ENCODE data around the gene ZNF773.
"Not testable (repeated sequence)": the region's sequence is repeated elsewhere in the genome, so short reads cannot be mapped to it uniquely, and the experiment has no call there.

ZNF773 gene

GRCh38 chr19:57499332-57499679, 432 bp upstream of the ZNF773 start:
- H3K79me1 ChIP-seq (replicated peaks; ENCODE audit: low read length, poor library complexity, severe bottlenecking): peaks cover 27% of the 10 kb centered on the region
- peak; percentile 11 for DNase-seq
- H3K27me3 ChIP-seq (ENCODE audit: control insufficient read depth in 1 of 2, insufficient read depth in 1 of 2, low read length in 2 of 2); H2BK12ac ChIP-seq (ENCODE audit: low read length in 2 of 2); H2BK120ac ChIP-seq (ENCODE audit: low read depth, low read length); H3K14ac ChIP-seq (ENCODE audit: low read length in 2 of 2); H3K4me2 ChIP-seq (ENCODE audit: low read length, poor library complexity, severe bottlenecking); H2AFZ ChIP-seq (ENCODE audit: low read depth, low read length); H2AK5ac ChIP-seq (ENCODE audit: low read length, severe bottlenecking); H2BK5ac ChIP-seq (ENCODE audit: low read depth, low read length, poor library complexity, severe bottlenecking); H3K4ac ChIP-seq (ENCODE audit: low read depth in 1 of 2, low read length in 2 of 2); H3K27ac ChIP-seq (ENCODE audit: low read length, poor library complexity, severe bottlenecking); H3K18ac ChIP-seq (ENCODE audit: low read depth in 1 of 2, low read length in 2 of 2); H3K23ac ChIP-seq (ENCODE audit: low read length in 2 of 2); H4K91ac ChIP-seq (ENCODE audit: low read length); H3K4me1 ChIP-seq (ENCODE audit: control insufficient read depth, insufficient read depth, low read depth, low read length); H4K8ac ChIP-seq (ENCODE audit: low read length); H2BK15ac ChIP-seq (ENCODE audit: low read depth, poor library complexity, severe bottlenecking); H3K9ac ChIP-seq (ENCODE audit: low read length): not testable (repeated sequence)
- peaks cover 13% of the 10 kb centered on the region for H3K9me3 ChIP-seq (ENCODE audit: control insufficient read depth, low read length)
- H3K4me3 ChIP-seq (ENCODE audit: insufficient read depth in 1 of 2, low read depth in 1 of 2, low read length in 2 of 2): peak overlapping the region in 1 of 2 experiments; percentile 86
- peaks cover 18 to 25% of the 10 kb centered on the region in 2 experiments for H3K36me3 ChIP-seq (ENCODE audit: control insufficient read depth in 1 of 2, insufficient read depth in 2 of 2, low read depth in 1 of 2, low read length in 2 of 2)

- not testable (repeated sequence) for H3K27ac ChIP-seq (ENCODE audit: low read length, poor library complexity, severe bottlenecking); H3K4ac ChIP-seq (ENCODE audit: low read depth in 1 of 2, low read length in 2 of 2); H2BK5ac ChIP-seq (ENCODE audit: low read depth, low read length, poor library complexity, severe bottlenecking); H2BK120ac ChIP-seq (ENCODE audit: low read depth, low read length); H3K23ac ChIP-seq (ENCODE audit: low read length in 2 of 2); H2BK15ac ChIP-seq (ENCODE audit: low read depth, poor library complexity, severe bottlenecking); H3K9me3 ChIP-seq (ENCODE audit: control insufficient read depth, low read length); H2AFZ ChIP-seq (ENCODE audit: low read depth, low read length); H3K4me1 ChIP-seq (ENCODE audit: control insufficient read depth, insufficient read depth, low read depth, low read length); H3K18ac ChIP-seq (ENCODE audit: low read depth in 1 of 2, low read length in 2 of 2); H2BK12ac ChIP-seq (ENCODE audit: low read length in 2 of 2); H4K91ac ChIP-seq (ENCODE audit: low read length); H3K27me3 ChIP-seq (ENCODE audit: control insufficient read depth in 1 of 2, insufficient read depth in 1 of 2, low read length in 2 of 2); H4K8ac ChIP-seq (ENCODE audit: low read length); H2AK5ac ChIP-seq (ENCODE audit: low read length, severe bottlenecking)
- Histone ChIP-seq H3K36me3 (ENCODE audit: control insufficient read depth in 1 of 2, insufficient read depth in 2 of 2, low read depth in 1 of 2, low read length in 2 of 2) (peaks cover 26 to 27% of the 10 kb centered on the region in 2 experiments), H3K4me2 (ENCODE audit: low read length, poor library complexity, severe bottlenecking) (peak overlapping the region; percentile 75), H3K79me1 (replicated peaks; ENCODE audit: low read length, poor library complexity, severe bottlenecking) (peaks cover 29% of the 10 kb centered on the region), H3K9ac (ENCODE audit: low read length) (peak overlapping the region; percentile 87), H3K14ac (ENCODE audit: low read length in 2 of 2) (peak overlapping the region in 1 of 2 experiments; percentile 41), H3K4me3 (ENCODE audit: insufficient read depth in 1 of 2, low read depth in 1 of 2, low read length in 2 of 2) (peak overlapping the region in 1 of 2 experiments; percentile 78)
- 19% methylated on average over 2 of the region's 4 CpGs for WGBS
- peak; percentile 43 for DNase-seq
Measured at GRCh38 chr19:57500400-57500799, 662 bp downstream of the ZNF773 start.

- Histone ChIP-seq H3K18ac (ENCODE audit: low read depth in 1 of 2, low read length in 2 of 2) (no peak overlapping the region), H3K4ac (ENCODE audit: low read depth in 1 of 2, low read length in 2 of 2) (no peak overlapping the region), H2AFZ (ENCODE audit: low read depth, low read length) (no peak overlapping the region), H2BK120ac (ENCODE audit: low read depth, low read length) (no peak overlapping the region), H3K27me3 (ENCODE audit: control insufficient read depth in 1 of 2, insufficient read depth in 1 of 2, low read length in 2 of 2) (no peaks in the 10 kb centered on the region), H4K91ac (ENCODE audit: low read length) (no peak overlapping the region), H3K79me1 (replicated peaks; ENCODE audit: low read length, poor library complexity, severe bottlenecking) (peaks cover 27% of the 10 kb centered on the region), H2BK15ac (ENCODE audit: low read depth, poor library complexity, severe bottlenecking) (no peak overlapping the region), H3K9me3 (ENCODE audit: control insufficient read depth, low read length) (peaks cover 45% of the 10 kb centered on the region), H2BK12ac (ENCODE audit: low read length in 2 of 2) (no peak overlapping the region), H3K4me3 (ENCODE audit: insufficient read depth in 1 of 2, low read depth in 1 of 2, low read length in 2 of 2) (no peak overlapping the region), H4K8ac (ENCODE audit: low read length) (no peak overlapping the region), H2AK5ac (ENCODE audit: low read length, severe bottlenecking) (no peak overlapping the region), H3K27ac (ENCODE audit: low read length, poor library complexity, severe bottlenecking) (no peak overlapping the region), H3K14ac (ENCODE audit: low read length in 2 of 2) (no peak overlapping the region), H3K36me3 (ENCODE audit: control insufficient read depth in 1 of 2, insufficient read depth in 2 of 2, low read depth in 1 of 2, low read length in 2 of 2) (peaks cover 49 to 71% of the 10 kb centered on the region in 2 experiments), H2BK5ac (ENCODE audit: low read depth, low read length, poor library complexity, severe bottlenecking) (no peak overlapping the region), H3K4me2 (ENCODE audit: low read length, poor library complexity, severe bottlenecking) (no peak overlapping the region), H3K9ac (ENCODE audit: low read length) (no peak overlapping the region), H3K4me1 (ENCODE audit: control insufficient read depth, insufficient read depth, low read depth, low read length) (no peaks in the 10 kb centered on the region), H3K23ac (ENCODE audit: low read length in 2 of 2) (no peak overlapping the region)
- 99% methylated on average over 4 of the region's 4 CpGs for WGBS
- DNase-seq: no peak
Measured at GRCh38 chr19:57506163-57506562, 6.4 kb downstream of the ZNF773 start.

GRCh38 chr19:57511484-57511883, 11.7 kb downstream of the ZNF773 start:
- no peak overlapping the region for H3K9ac ChIP-seq (ENCODE audit: low read length)
- no peaks in the 10 kb centered on the region for H3K27me3 ChIP-seq (ENCODE audit: control insufficient read depth in 1 of 2, insufficient read depth in 1 of 2, low read length in 2 of 2)

More at GRCh38 chr19:57511484-57511883, 11.7 kb downstream of the ZNF773 start:
- Histone ChIP-seq H2BK120ac (ENCODE audit: low read depth, low read length) (no peak overlapping the region), H3K4me3 (ENCODE audit: insufficient read depth in 1 of 2, low read depth in 1 of 2, low read length in 2 of 2) (no peak overlapping the region), H4K91ac (ENCODE audit: low read length) (no peak overlapping the region), H3K4me1 (ENCODE audit: control insufficient read depth, insufficient read depth, low read depth, low read length) (no peaks in the 10 kb centered on the region), H3K36me3 (ENCODE audit: control insufficient read depth in 1 of 2, insufficient read depth in 2 of 2, low read depth in 1 of 2, low read length in 2 of 2) (peaks cover 25 to 79% of the 10 kb centered on the region in 2 experiments), H3K23ac (ENCODE audit: low read length in 2 of 2) (no peak overlapping the region), H2BK15ac (ENCODE audit: low read depth, poor library complexity, severe bottlenecking) (no peak overlapping the region), H3K4me2 (ENCODE audit: low read length, poor library complexity, severe bottlenecking) (no peak overlapping the region), H4K8ac (ENCODE audit: low read length) (no peak overlapping the region), H2BK12ac (ENCODE audit: low read length in 2 of 2) (no peak overlapping the region), H3K14ac (ENCODE audit: low read length in 2 of 2) (no peak overlapping the region), H2AK5ac (ENCODE audit: low read length, severe bottlenecking) (no peak overlapping the region), H3K27ac (ENCODE audit: low read length, poor library complexity, severe bottlenecking) (no peak overlapping the region), H3K79me1 (replicated peaks; ENCODE audit: low read length, poor library complexity, severe bottlenecking) (peaks cover 3% of the 10 kb centered on the region), H3K4ac (ENCODE audit: low read depth in 1 of 2, low read length in 2 of 2) (no peak overlapping the region), H3K9me3 (ENCODE audit: control insufficient read depth, low read length) (peaks cover 85% of the 10 kb centered on the region), H2AFZ (ENCODE audit: low read depth, low read length) (no peak overlapping the region), H3K18ac (ENCODE audit: low read depth in 1 of 2, low read length in 2 of 2) (no peak overlapping the region), H2BK5ac (ENCODE audit: low read depth, low read length, poor library complexity, severe bottlenecking) (no peak overlapping the region)
- DNase-seq: no peak

All from mesenchymal stem cell (in vitro differentiated cells and primary cell).